Parathyroid adenoma (tissue), 2 donors: ENCODE data around the gene VEGFB.

Source experiments
- H2AFZ ChIP-seq: fragments of 300-600 bp; sonication (generic); one replicate; pipeline ENCODE4 v1.7.0; 2017; ENCODE audit warnings: antibody characterized with exemption, mild to moderate bottlenecking
- H3K27ac ChIP-seq: fragments of 300-600 bp; sonication (generic); one replicate; pipeline ENCODE4 v1.7.0; 2017
- H3K27me3 ChIP-seq: fragments of 300-600 bp; sonication (generic); one replicate; pipeline ENCODE4 v1.7.0; 2017; ENCODE audit warnings: low read length; ENCODE audit not compliant: control insufficient read depth, insufficient read depth
- H3K36me3 ChIP-seq: fragments of 300-600 bp; sonication (generic); one replicate; pipeline ENCODE4 v1.7.0; 2017; ENCODE audit warnings: low read length; ENCODE audit not compliant: control insufficient read depth, insufficient read depth
- H3K4me1 ChIP-seq: fragments of 300-600 bp; sonication (generic); one replicate; pipeline ENCODE4 v1.7.0; 2017; ENCODE audit warnings: control low read depth
- H3K4me2 ChIP-seq: fragments of 300-600 bp; sonication (generic); one replicate; pipeline ENCODE4 v1.7.0; 2017; ENCODE audit warnings: low read length
- H3K4me3 ChIP-seq: fragments of 300-600 bp; sonication (generic); one replicate; pipeline ENCODE4 v1.7.0; 2017; ENCODE audit warnings: low read depth, low read length
- H3K79me2 ChIP-seq: fragments of 300-600 bp; sonication (generic); one replicate; pipeline ENCODE4 v1.7.0; 2017; ENCODE audit warnings: control low read depth
- H3K9ac ChIP-seq: fragments of 300-600 bp; sonication (generic); one replicate; pipeline ENCODE4 v1.7.0; 2017; ENCODE audit warnings: mild to moderate bottlenecking
- H3K9me3 ChIP-seq: fragments of 300-600 bp; sonication (generic); one replicate; pipeline ENCODE4 v1.7.0; 2017; ENCODE audit warnings: low read length; ENCODE audit not compliant: control insufficient read depth
- TF ChIP-seq, protein P1 (sequence below): fragments of 300-600 bp; sonication (generic); IDR thresholded peaks from one replicate; pipeline ENCODE4 v1.7.0; 2017; ENCODE audit warnings: antibody characterized with exemption, mild to moderate bottlenecking
- donor health status: primary hyperparathyroidism.

Gene VEGFB

DNA sequence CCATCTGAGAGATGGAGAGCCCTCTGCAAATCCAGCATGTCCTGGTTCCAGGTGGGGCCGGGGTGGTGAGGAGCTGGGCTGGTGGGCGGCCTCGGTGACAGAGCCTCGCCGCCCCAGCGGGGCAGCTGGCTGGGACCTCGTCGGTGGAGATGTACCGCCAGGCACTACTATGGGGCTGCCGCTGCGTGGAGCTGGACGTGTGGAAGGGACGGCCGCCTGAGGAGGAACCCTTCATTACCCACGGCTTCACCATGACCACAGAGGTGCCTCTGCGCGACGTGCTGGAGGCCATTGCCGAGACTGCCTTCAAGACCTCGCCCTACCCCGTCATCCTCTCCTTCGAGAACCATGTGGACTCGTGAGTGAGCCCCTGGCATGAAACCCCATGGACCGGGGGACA, 24.0 kb downstream of the VEGFB start:
- H3K36me3 ChIP-seq, result no peaks in the 10 kb centered on the region
- no peaks in the 10 kb centered on the region for H3K79me2 ChIP-seq

DNA sequence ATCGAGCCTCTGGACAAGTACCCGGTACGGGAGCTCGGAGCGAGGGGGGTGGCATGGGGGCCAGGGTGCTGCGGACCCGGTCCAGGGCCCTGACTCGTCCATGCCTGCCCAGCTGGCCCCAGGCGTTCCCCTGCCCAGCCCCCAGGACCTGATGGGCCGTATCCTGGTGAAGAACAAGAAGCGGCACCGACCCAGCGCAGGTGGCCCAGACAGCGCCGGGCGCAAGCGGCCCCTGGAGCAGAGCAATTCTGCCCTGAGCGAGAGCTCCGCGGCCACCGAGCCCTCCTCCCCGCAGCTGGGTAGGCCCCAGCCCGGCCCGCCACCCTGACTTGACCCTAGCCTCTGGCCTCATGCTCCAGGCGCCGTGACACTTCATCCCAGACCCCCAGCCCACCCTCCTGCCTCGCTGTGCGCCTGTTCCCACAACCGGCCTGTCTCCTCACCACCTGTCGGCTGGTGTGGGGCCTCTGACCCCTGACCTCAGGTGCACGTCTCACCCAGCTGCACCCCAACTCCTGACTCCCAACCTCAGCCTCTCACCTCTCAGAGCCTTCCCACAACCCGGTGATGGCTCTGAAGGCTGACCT, 24.7 kb downstream of the VEGFB start:
- H3K9me3 ChIP-seq, result no peaks in the 10 kb centered on the region
- H3K27me3 ChIP-seq, result no peaks in the 10 kb centered on the region
- H3K4me1 ChIP-seq, result peaks cover 21% of the 10 kb centered on the region
- no peak overlapping the region for H3K4me3 ChIP-seq
- TF ChIP-seq, protein P1, sequence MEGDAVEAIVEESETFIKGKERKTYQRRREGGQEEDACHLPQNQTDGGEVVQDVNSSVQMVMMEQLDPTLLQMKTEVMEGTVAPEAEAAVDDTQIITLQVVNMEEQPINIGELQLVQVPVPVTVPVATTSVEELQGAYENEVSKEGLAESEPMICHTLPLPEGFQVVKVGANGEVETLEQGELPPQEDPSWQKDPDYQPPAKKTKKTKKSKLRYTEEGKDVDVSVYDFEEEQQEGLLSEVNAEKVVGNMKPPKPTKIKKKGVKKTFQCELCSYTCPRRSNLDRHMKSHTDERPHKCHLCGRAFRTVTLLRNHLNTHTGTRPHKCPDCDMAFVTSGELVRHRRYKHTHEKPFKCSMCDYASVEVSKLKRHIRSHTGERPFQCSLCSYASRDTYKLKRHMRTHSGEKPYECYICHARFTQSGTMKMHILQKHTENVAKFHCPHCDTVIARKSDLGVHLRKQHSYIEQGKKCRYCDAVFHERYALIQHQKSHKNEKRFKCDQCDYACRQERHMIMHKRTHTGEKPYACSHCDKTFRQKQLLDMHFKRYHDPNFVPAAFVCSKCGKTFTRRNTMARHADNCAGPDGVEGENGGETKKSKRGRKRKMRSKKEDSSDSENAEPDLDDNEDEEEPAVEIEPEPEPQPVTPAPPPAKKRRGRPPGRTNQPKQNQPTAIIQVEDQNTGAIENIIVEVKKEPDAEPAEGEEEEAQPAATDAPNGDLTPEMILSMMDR, result no peak
- no peak overlapping the region for H2AFZ ChIP-seq
- H3K36me3 ChIP-seq, result no peaks in the 10 kb centered on the region
- H3K27ac ChIP-seq, result no peak overlapping the region
- H3K4me2 ChIP-seq, result no peak overlapping the region
- H3K9ac ChIP-seq, result no peak overlapping the region
- no peaks in the 10 kb centered on the region for H3K79me2 ChIP-seq

More for the DNA sequence above, 24.0 kb downstream of the VEGFB start:
- Histone ChIP-seq H2AFZ (no peak overlapping the region), H3K9ac (no peak overlapping the region), H3K9me3 (no peaks in the 10 kb centered on the region), H3K4me3 (no peak overlapping the region), H3K27me3 (no peaks in the 10 kb centered on the region), H3K27ac (no peak overlapping the region), H3K4me2 (no peak overlapping the region), H3K4me1 (peaks cover 23% of the 10 kb centered on the region)
- TF ChIP-seq, protein P1, result no peak

DNA sequence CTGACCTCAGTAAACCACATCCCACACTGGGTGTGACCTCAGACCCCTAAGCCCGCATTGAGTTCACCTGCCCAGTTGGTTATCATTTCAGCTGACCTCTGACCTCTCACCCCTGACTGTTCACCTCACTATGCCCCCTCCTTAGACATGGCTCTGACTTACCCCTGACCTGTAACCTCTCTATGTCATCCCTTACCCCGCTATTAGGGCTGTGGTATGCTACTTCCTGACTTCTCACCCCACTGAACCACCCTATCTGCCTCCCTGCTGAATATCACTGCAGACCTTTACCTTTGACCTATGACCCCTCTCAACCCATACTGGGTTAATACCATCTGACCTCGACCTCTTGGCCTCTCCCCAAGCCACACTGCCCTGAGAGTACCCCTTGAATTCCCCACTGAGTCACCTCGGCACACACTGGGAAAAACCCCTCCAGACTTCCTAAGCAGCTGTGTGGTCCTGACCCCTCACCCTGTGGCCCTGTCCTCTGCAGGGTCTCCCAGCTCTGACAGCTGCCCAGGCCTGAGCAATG, 25.2 kb downstream of the VEGFB start:
- Histone ChIP-seq H3K9ac (no peak overlapping the region), H3K27ac (no peak overlapping the region), H3K36me3 (no peaks in the 10 kb centered on the region), H2AFZ (no peak overlapping the region), H3K79me2 (no peaks in the 10 kb centered on the region), H3K4me3 (no peak overlapping the region), H3K4me2 (no peak overlapping the region), H3K27me3 (no peaks in the 10 kb centered on the region), H3K9me3 (no peaks in the 10 kb centered on the region), H3K4me1 (peaks cover 18% of the 10 kb centered on the region)
- TF ChIP-seq, protein P1, result no peak

DNA sequence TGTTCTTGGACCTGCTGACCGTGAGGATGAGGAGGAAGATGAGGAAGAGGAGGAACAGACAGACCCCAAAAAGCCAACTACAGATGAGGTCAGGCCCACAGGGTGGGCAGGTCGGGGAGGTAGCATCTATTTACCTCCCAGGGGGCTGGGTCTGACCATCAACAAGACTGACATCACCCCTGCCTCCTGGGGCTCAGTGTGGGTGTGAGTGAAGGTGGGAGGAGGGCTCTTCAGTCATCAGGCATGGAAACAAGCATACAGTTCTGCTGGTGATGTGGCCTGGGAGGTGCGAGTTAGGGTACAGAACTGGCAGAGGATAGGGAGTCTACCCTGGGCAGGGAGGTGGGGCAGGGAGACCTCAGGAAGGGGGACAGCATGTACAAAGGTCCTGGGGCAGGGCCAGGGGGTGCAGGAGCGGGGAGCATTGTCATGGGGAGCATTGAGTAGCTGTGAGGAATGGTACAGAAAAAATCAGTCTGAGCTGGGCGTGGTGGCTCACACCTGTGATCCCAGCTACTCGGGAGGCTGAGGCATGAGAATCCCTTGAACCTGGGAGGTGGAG, 25.8 kb downstream of the VEGFB start:
- H3K36me3 ChIP-seq, result no peaks in the 10 kb centered on the region
- no peak overlapping the region for H3K27ac ChIP-seq
- TF ChIP-seq, protein P1, result no peak
- no peak overlapping the region for H2AFZ ChIP-seq
- H3K4me1 ChIP-seq, result peaks cover 12% of the 10 kb centered on the region
- no peak overlapping the region for H3K9ac ChIP-seq
- H3K4me2 ChIP-seq, result no peak overlapping the region
- no peaks in the 10 kb centered on the region for H3K79me2 ChIP-seq
- no peaks in the 10 kb centered on the region for H3K27me3 ChIP-seq
- no peaks in the 10 kb centered on the region for H3K9me3 ChIP-seq
- no peak overlapping the region for H3K4me3 ChIP-seq
